GM19238 (cell line): Measurements from ENCODE around the gene C19orf53.

Source experiments
- DNase-seq: peaks from one replicate; pipeline ENCODE4 v3.0.0; 2011; ENCODE audit warnings: low spot score; ENCODE audit not compliant: insufficient read length

C19orf53 gene

GRCh38 chr19:13795595-13796300, 21.5 kb downstream of the C19orf53 start:
- DNase-seq = peak; percentile 54

- no peak for DNase-seq
Measured at GRCh38 chr19:13796301-13797057, 22.2 kb downstream of the C19orf53 start.

GRCh38 chr19:13797058-13797440, 22.8 kb downstream of the C19orf53 start:
- DNase-seq = no peak

GRCh38 chr19:13797870-13798269, 23.6 kb downstream of the C19orf53 start:
- no peak for DNase-seq

GRCh38 chr19:13799669-13800068, 25.4 kb downstream of the C19orf53 start:
- no peak for DNase-seq

- no peak for DNase-seq
Measured at GRCh38 chr19:13803038-13803437, 28.8 kb downstream of the C19orf53 start.

- DNase-seq = no peak
Measured at GRCh38 chr19:13804830-13805683, 30.8 kb downstream of the C19orf53 start.

- no peak for DNase-seq
Measured at GRCh38 chr19:13806728-13807127, 32.5 kb downstream of the C19orf53 start.

- no peak for DNase-seq
Measured at GRCh38 chr19:13807421-13808021, 33.3 kb downstream of the C19orf53 start.

GRCh38 chr19:13808856-13809255, 34.6 kb downstream of the C19orf53 start:
- DNase-seq = no peak

- DNase-seq = no peak
Measured at GRCh38 chr19:13812544-13812943, 38.3 kb downstream of the C19orf53 start.

GRCh38 chr19:13813147-13813546, 38.9 kb downstream of the C19orf53 start:
- DNase-seq = no peak

- no peak for DNase-seq
Measured at GRCh38 chr19:13814550-13814949, 40.3 kb downstream of the C19orf53 start.

GRCh38 chr19:13817018-13817614, 42.9 kb downstream of the C19orf53 start:
- DNase-seq = no peak

- no peak for DNase-seq
Measured at GRCh38 chr19:13817615-13818371, 43.5 kb downstream of the C19orf53 start.

- DNase-seq = no peak
Measured at GRCh38 chr19:13819238-13819637, 45.0 kb downstream of the C19orf53 start.

- DNase-seq = no peak
Measured at GRCh38 chr19:13821292-13821691, 47.0 kb downstream of the C19orf53 start.

- no peak for DNase-seq
Measured at GRCh38 chr19:13823256-13823655, 49.0 kb downstream of the C19orf53 start.

- no peak for DNase-seq
Measured at GRCh38 chr19:13823901-13824300, 49.6 kb downstream of the C19orf53 start.

GRCh38 chr19:13824703-13825102, 50.4 kb downstream of the C19orf53 start:
- no peak for DNase-seq
